ENCODE results near the gene MYEF2. TPM values are rescaled to one million over a fixed set of nuclear protein-coding genes. Genes with fewer than 3 reads are reported as not detected.

The MYEF2 gene, protein sequence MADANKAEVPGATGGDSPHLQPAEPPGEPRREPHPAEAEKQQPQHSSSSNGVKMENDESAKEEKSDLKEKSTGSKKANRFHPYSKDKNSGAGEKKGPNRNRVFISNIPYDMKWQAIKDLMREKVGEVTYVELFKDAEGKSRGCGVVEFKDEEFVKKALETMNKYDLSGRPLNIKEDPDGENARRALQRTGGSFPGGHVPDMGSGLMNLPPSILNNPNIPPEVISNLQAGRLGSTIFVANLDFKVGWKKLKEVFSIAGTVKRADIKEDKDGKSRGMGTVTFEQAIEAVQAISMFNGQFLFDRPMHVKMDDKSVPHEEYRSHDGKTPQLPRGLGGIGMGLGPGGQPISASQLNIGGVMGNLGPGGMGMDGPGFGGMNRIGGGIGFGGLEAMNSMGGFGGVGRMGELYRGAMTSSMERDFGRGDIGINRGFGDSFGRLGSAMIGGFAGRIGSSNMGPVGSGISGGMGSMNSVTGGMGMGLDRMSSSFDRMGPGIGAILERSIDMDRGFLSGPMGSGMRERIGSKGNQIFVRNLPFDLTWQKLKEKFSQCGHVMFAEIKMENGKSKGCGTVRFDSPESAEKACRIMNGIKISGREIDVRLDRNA
- 14.3 to 21.2 TPM (median 18.6 TPM) in 5 replicates for total RNA-seq (2022; extraction: Qiagen RNA extraction; ENCODE audit: low read depth)

GRCh38 chr15:48177766-48178647, at the start of gene MYEF2:
Gene MYEF2, minus strand, starts transcription at chr15:48178295. Its CDS starts 58 bp downstream, at chr15:48178237.

GRCh38 chr15:48205981-48206380, 27.9 kb upstream of the MYEF2 start, which contains the start of gene SLC12A1:
Gene SLC12A1, plus strand, starts transcription at chr15:48206302. Its CDS starts 1,418 bp downstream, at chr15:48207720.

GRCh38 chr15:48191574-48192225, 13.6 kb upstream of the MYEF2 start, which contains the start of gene CTXN2:
Gene CTXN2, plus strand, starts transcription at chr15:48191665. Its CDS starts 9,636 bp downstream, at chr15:48201301.

DNA sequence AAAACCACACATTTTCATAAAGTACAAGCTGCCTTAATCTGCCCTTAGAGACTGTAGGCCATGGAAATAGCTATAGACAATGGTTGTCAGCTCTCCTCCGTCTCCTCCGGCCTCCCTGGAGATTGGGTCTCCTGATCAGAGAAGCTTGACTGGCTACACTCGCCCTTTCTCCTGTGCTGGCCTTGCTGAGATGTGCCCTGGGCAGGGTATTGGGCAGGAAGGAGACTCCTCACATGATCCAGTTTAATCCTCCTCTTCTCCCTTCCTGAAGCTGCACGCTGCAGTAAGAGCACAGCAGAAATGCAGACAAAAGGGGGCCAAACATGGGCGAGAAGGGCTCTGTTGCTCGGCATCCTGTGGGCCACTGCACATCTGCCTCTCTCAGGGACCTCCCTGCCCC, 57.4 kb downstream of the MYEF2 start, which contains the start of gene SLC24A5:
TSS of gene SLC24A5 (plus strand) at position 246 of the 400 bp plus-strand sequence. CDS start at position 301, 55 bp downstream.

Other genes with a start within 250 kb of the MYEF2 start
- gene SLC24A5, start 57.3 kb downstream of the MYEF2 start, total RNA-seq (2022; extraction: Qiagen RNA extraction; ENCODE audit: low read depth): not detected in 5 replicates
- gene CTXN2, start 13.4 kb upstream of the MYEF2 start, total RNA-seq (2022; extraction: Qiagen RNA extraction; ENCODE audit: low read depth): not detected in 5 replicates
- gene SLC12A1, start 28.0 kb upstream of the MYEF2 start, total RNA-seq (2022; extraction: Qiagen RNA extraction; ENCODE audit: low read depth): not detected in 5 replicates
- gene DUT, start 153.1 kb upstream of the MYEF2 start, total RNA-seq (2022; extraction: Qiagen RNA extraction; ENCODE audit: low read depth): 101 to 124 TPM (median 109 TPM) in 5 replicates